ENCODE measurements around the gene WNT3.

WNT3 gene

GRCh38 chr17:46817151-46817900 is 1.2 kb downstream of the WNT3 start:
- Histone ChIP-seq H3K27ac (ENCODE audit: low read depth, low read length) (no peak overlapping the region), H3K27me3 (ENCODE audit: control insufficient read depth, insufficient read depth, low read length) (peaks cover 49% of the 10 kb centered on the region), H3K4me3 (ENCODE audit: low read length) (no peak overlapping the region), H3K9ac (ENCODE audit: low read length) (no peak overlapping the region), H3K36me3 (ENCODE audit: control insufficient read depth, insufficient read depth, low read length) (no peaks in the 10 kb centered on the region), H3K4me1 (ENCODE audit: control insufficient read depth, insufficient read depth, low read length) (peaks cover 5% of the 10 kb centered on the region)

- no peak overlapping the region for H3K27ac ChIP-seq (ENCODE audit: low read depth, low read length)
- peaks cover 5% of the 10 kb centered on the region for H3K4me1 ChIP-seq (ENCODE audit: control insufficient read depth, insufficient read depth, low read length)
- no peaks in the 10 kb centered on the region for H3K36me3 ChIP-seq (ENCODE audit: control insufficient read depth, insufficient read depth, low read length)
- H3K9ac ChIP-seq (ENCODE audit: low read length), result no peak overlapping the region
- H3K4me3 ChIP-seq (ENCODE audit: low read length), result no peak overlapping the region
- peaks cover 37% of the 10 kb centered on the region for H3K27me3 ChIP-seq (ENCODE audit: control insufficient read depth, insufficient read depth, low read length)
Measured at GRCh38 chr17:46815474-46816353, 2.8 kb downstream of the WNT3 start.

GRCh38 chr17:46814446-46814845 is 4.0 kb downstream of the WNT3 start:
- no peak overlapping the region for H3K9ac ChIP-seq (ENCODE audit: low read length)
- no peaks in the 10 kb centered on the region for H3K36me3 ChIP-seq (ENCODE audit: control insufficient read depth, insufficient read depth, low read length)
- no peak overlapping the region for H3K27ac ChIP-seq (ENCODE audit: low read depth, low read length)
- peaks cover 24% of the 10 kb centered on the region for H3K27me3 ChIP-seq (ENCODE audit: control insufficient read depth, insufficient read depth, low read length)
- no peak overlapping the region for H3K4me3 ChIP-seq (ENCODE audit: low read length)
- H3K4me1 ChIP-seq (ENCODE audit: control insufficient read depth, insufficient read depth, low read length), result peaks cover 5% of the 10 kb centered on the region

- H3K27ac ChIP-seq (ENCODE audit: low read depth, low read length), result no peak overlapping the region
- H3K9ac ChIP-seq (ENCODE audit: low read length), result no peak overlapping the region
- H3K4me1 ChIP-seq (ENCODE audit: control insufficient read depth, insufficient read depth, low read length), result peaks cover 4% of the 10 kb centered on the region
- peaks cover 21% of the 10 kb centered on the region for H3K27me3 ChIP-seq (ENCODE audit: control insufficient read depth, insufficient read depth, low read length)
- no peaks in the 10 kb centered on the region for H3K36me3 ChIP-seq (ENCODE audit: control insufficient read depth, insufficient read depth, low read length)
- H3K4me3 ChIP-seq (ENCODE audit: low read length), result no peak overlapping the region
Measured at GRCh38 chr17:46813920-46814319, 4.6 kb downstream of the WNT3 start.

- Histone ChIP-seq H3K27ac (ENCODE audit: low read depth, low read length) (no peak overlapping the region), H3K9ac (ENCODE audit: low read length) (no peak overlapping the region), H3K4me1 (ENCODE audit: control insufficient read depth, insufficient read depth, low read length) (peaks cover 3% of the 10 kb centered on the region), H3K36me3 (ENCODE audit: control insufficient read depth, insufficient read depth, low read length) (no peaks in the 10 kb centered on the region), H3K4me3 (ENCODE audit: low read length) (no peak overlapping the region), H3K27me3 (ENCODE audit: control insufficient read depth, insufficient read depth, low read length) (peaks cover 18% of the 10 kb centered on the region)
Measured at GRCh38 chr17:46812624-46813318, 5.7 kb downstream of the WNT3 start.

- Histone ChIP-seq H3K27me3 (ENCODE audit: control insufficient read depth, insufficient read depth, low read length) (peaks cover 14% of the 10 kb centered on the region), H3K9ac (ENCODE audit: low read length) (no peak overlapping the region), H3K4me1 (ENCODE audit: control insufficient read depth, insufficient read depth, low read length) (peaks cover 3% of the 10 kb centered on the region), H3K4me3 (ENCODE audit: low read length) (no peak overlapping the region), H3K27ac (ENCODE audit: low read depth, low read length) (no peak overlapping the region), H3K36me3 (ENCODE audit: control insufficient read depth, insufficient read depth, low read length) (no peaks in the 10 kb centered on the region)
Measured at GRCh38 chr17:46811978-46812583, 6.4 kb downstream of the WNT3 start.

GRCh38 chr17:46810837-46811236 is 7.7 kb downstream of the WNT3 start:
- no peak overlapping the region for H3K4me3 ChIP-seq (ENCODE audit: low read length)
- H3K27ac ChIP-seq (ENCODE audit: low read depth, low read length), result no peak overlapping the region
- no peaks in the 10 kb centered on the region for H3K36me3 ChIP-seq (ENCODE audit: control insufficient read depth, insufficient read depth, low read length)
- H3K27me3 ChIP-seq (ENCODE audit: control insufficient read depth, insufficient read depth, low read length), result peaks cover 7% of the 10 kb centered on the region
- peaks cover 3% of the 10 kb centered on the region for H3K4me1 ChIP-seq (ENCODE audit: control insufficient read depth, insufficient read depth, low read length)
- no peak overlapping the region for H3K9ac ChIP-seq (ENCODE audit: low read length)

GRCh38 chr17:46809110-46809571 is 9.4 kb downstream of the WNT3 start:
- H3K27me3 ChIP-seq (ENCODE audit: control insufficient read depth, insufficient read depth, low read length), result peaks cover 7% of the 10 kb centered on the region

GRCh38 chr17:46805771-46806170 is 12.7 kb downstream of the WNT3 start:
- Histone ChIP-seq H3K27me3 (ENCODE audit: control insufficient read depth, insufficient read depth, low read length) (no peaks in the 10 kb centered on the region), H3K36me3 (ENCODE audit: control insufficient read depth, insufficient read depth, low read length) (no peaks in the 10 kb centered on the region), H3K4me1 (ENCODE audit: control insufficient read depth, insufficient read depth, low read length) (no peaks in the 10 kb centered on the region), H3K4me3 (ENCODE audit: low read length) (no peak overlapping the region), H3K27ac (ENCODE audit: low read depth, low read length) (no peak overlapping the region), H3K9ac (ENCODE audit: low read length) (no peak overlapping the region)

More at GRCh38 chr17:46809110-46809571, 9.4 kb downstream of the WNT3 start:
- H3K4me1 ChIP-seq (ENCODE audit: control insufficient read depth, insufficient read depth, low read length), result peaks cover 3% of the 10 kb centered on the region
- no peaks in the 10 kb centered on the region for H3K36me3 ChIP-seq (ENCODE audit: control insufficient read depth, insufficient read depth, low read length)
- no peak overlapping the region for H3K9ac ChIP-seq (ENCODE audit: low read length)
- no peak overlapping the region for H3K27ac ChIP-seq (ENCODE audit: low read depth, low read length)
- H3K4me3 ChIP-seq (ENCODE audit: low read length), result no peak overlapping the region

- no peaks in the 10 kb centered on the region for H3K27me3 ChIP-seq (ENCODE audit: control insufficient read depth, insufficient read depth, low read length)
- H3K9ac ChIP-seq (ENCODE audit: low read length), result no peak overlapping the region
- no peaks in the 10 kb centered on the region for H3K36me3 ChIP-seq (ENCODE audit: control insufficient read depth, insufficient read depth, low read length)
- no peak overlapping the region for H3K27ac ChIP-seq (ENCODE audit: low read depth, low read length)
- H3K4me1 ChIP-seq (ENCODE audit: control insufficient read depth, insufficient read depth, low read length), result no peaks in the 10 kb centered on the region
- H3K4me3 ChIP-seq (ENCODE audit: low read length), result no peak overlapping the region
Measured at GRCh38 chr17:46803544-46803943, 14.9 kb downstream of the WNT3 start.

- Histone ChIP-seq H3K4me1 (ENCODE audit: control insufficient read depth, insufficient read depth, low read length) (no peaks in the 10 kb centered on the region), H3K27me3 (ENCODE audit: control insufficient read depth, insufficient read depth, low read length) (no peaks in the 10 kb centered on the region), H3K9ac (ENCODE audit: low read length) (no peak overlapping the region), H3K27ac (ENCODE audit: low read depth, low read length) (no peak overlapping the region), H3K4me3 (ENCODE audit: low read length) (no peak overlapping the region), H3K36me3 (ENCODE audit: control insufficient read depth, insufficient read depth, low read length) (no peaks in the 10 kb centered on the region)
Measured at GRCh38 chr17:46802800-46803199, 15.7 kb downstream of the WNT3 start.

GRCh38 chr17:46800573-46800972 is 17.9 kb downstream of the WNT3 start:
- Histone ChIP-seq H3K9ac (ENCODE audit: low read length) (no peak overlapping the region), H3K27me3 (ENCODE audit: control insufficient read depth, insufficient read depth, low read length) (peaks cover 4% of the 10 kb centered on the region), H3K27ac (ENCODE audit: low read depth, low read length) (no peak overlapping the region), H3K36me3 (ENCODE audit: control insufficient read depth, insufficient read depth, low read length) (no peaks in the 10 kb centered on the region), H3K4me1 (ENCODE audit: control insufficient read depth, insufficient read depth, low read length) (no peaks in the 10 kb centered on the region), H3K4me3 (ENCODE audit: low read length) (no peak overlapping the region)
